ENCODE measurements around the gene MARCHF3.
"Not testable (repeated sequence)": the region's sequence is repeated elsewhere in the genome, so short reads cannot be mapped to it uniquely, and the experiment has no call there.

MARCHF3 gene

GRCh38 chr5:127051591-127051990 is 21.2 kb upstream of the MARCHF3 start:
- DNase-seq = no peak

- DNase-seq = no peak
Observed at GRCh38 chr5:127046343-127047072, 16.1 kb upstream of the MARCHF3 start.

DNA sequence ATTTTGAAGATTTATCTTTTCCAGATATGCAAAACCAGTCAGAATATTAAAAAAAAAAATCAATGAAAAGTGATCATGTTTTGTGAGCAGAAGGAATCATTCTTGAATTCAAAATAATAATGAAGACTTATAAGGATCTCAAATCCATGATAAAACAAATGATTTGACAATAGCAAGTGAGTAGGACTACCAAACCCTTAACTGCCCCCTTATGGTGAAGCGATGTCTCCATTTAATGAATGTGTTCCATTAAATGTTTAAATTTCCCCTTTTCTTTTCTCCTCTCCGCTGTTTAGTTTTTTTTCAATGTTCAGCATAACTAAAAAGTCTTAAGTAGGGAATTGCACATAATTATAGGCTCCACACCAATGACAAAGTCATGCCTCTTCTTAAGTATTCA is 12.2 kb upstream of the MARCHF3 start:
- no peak for DNase-seq

DNA sequence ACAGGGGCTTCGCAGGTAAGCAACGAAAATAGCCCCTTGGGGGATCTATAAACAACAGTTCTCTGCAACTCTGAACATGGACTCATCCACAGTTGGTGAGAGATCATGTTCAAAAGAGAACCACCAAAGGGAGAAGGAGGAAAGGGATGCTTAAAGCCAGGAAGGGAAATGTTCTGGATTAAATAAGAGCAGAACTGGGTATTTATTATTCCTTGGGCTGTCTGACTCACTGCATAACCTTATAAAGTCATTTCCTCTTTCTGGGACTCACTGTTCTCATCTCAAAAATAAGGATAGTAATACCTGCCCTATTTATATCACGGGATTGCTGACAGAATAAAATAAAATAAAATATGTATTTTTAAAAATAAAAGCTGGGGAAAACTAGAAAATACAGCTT is 11.2 kb upstream of the MARCHF3 start:
- peak in 1 of 51 donors; percentile 49 for DNase-seq

DNA sequence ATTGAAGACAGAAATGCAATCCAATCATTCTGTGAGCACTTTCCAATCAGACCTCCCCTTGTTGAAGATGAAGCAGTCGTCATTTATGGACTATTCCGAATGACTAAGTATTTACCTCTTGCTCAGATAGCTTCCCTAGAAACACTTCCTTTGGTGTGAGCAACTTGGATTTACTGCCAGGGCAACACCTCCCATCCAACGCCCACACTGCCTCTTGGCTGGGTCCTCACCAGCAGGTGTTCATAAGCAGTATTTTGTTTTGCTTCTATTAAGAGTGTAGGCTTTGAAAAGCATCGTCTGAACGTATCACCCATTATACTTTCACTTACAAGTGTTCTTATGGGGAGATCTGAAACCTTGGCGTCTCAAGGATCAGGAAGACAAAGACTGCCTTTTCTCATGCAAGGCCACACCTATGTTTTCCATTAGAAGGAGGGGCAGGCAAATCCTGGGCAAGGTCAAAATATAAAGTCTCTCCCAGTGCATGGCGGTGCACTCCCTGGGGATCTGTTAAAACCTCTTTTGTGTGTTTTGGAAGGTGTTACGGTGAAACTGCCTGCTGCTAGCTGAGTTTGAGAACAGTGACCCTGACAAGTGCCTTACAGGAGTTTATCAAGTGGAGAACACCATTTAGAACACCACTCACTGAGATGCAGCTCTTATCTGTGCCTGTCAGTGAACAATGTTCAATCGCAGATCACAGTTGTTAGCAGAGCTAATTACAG is 10.6 kb upstream of the MARCHF3 start:
- DNase-seq = peak in 1 of 51 donors; percentile 49

- no peak for DNase-seq
Observed at GRCh38 chr5:127038550-127038949, 8.2 kb upstream of the MARCHF3 start.

- DNase-seq = no peak
Observed at GRCh38 chr5:127031863-127032232, 1.5 kb upstream of the MARCHF3 start.

- no peak for DNase-seq
Observed at GRCh38 chr5:127031147-127031862, 947 bp upstream of the MARCHF3 start.

GRCh38 chr5:127029581-127030258 is 638 bp downstream of the MARCHF3 start:
- peak in 34 of 51 donors; percentile 7 to 68 (median 33) for DNase-seq

DNA sequence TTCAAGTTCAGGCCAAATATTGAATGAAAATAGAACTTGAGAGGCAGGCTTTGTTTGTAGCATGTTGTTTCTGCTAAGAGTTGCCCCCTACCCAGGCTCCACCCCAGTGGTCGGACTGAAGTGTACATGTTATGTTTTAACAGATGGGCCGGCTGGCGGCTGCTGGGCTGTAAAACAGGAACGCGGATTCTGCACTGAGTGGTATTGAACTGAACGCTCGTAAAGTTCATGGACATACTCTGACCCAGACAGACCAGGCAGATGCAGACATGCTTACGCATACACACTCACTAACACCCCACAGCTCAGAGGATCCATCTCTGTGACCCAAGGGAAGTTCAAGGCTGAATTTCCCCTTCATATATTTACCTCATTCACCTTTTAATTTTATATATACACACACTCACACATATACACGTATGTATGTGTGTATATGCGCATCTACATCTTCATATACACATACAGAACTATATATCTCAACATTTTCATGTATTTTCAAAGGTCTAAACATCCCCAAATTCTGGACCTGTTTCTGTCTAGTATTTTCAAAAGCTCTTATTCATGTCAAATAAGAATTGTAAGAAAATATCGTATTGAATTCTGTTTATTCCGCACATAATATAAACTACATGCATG is 1.4 kb downstream of the MARCHF3 start:
- peak in 11 of 51 donors; percentile 3 to 22 (median 7) for DNase-seq

GRCh38 chr5:127027539-127027938 is 2.8 kb downstream of the MARCHF3 start:
- no peak for DNase-seq

- no peak for DNase-seq
Observed at GRCh38 chr5:127026166-127026565, 4.2 kb downstream of the MARCHF3 start.

- DNase-seq = no peak
Observed at GRCh38 chr5:127025467-127025866, 4.9 kb downstream of the MARCHF3 start.

- DNase-seq = no peak
Observed at GRCh38 chr5:127024821-127025220, 5.5 kb downstream of the MARCHF3 start.

DNA sequence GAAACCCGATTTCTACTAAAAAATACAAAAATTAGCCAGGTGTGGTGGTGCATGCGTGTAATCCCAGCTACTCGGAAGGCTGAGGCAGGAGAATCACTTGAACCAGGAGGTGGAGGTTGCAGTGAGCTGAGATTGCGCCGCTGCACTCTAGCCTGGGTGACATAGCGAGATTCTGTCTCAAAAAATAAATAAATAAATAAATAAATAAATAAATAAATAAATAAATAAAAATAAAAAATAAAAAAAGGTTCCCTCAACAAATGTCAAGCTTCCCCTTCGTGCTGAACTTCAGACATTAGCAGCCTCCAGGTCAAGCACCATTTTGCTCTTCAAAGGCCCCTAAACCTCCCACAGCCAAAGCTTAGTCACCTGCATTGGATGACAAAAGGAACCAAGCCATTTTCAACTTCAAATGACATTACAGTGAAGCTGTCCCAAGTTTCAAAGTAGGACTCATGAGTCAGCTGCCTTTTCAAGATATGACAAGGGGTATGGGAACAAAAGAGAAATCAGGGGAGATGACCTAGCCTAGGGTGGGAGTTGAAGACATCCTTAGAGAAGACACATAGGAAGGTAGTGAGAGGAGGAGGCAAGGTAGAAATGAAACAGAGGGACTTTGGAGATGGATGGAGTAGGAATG is 6.7 kb downstream of the MARCHF3 start:
- not testable (repeated sequence) for DNase-seq

- DNase-seq = no peak
Observed at GRCh38 chr5:127022846-127023245, 7.5 kb downstream of the MARCHF3 start.

DNA sequence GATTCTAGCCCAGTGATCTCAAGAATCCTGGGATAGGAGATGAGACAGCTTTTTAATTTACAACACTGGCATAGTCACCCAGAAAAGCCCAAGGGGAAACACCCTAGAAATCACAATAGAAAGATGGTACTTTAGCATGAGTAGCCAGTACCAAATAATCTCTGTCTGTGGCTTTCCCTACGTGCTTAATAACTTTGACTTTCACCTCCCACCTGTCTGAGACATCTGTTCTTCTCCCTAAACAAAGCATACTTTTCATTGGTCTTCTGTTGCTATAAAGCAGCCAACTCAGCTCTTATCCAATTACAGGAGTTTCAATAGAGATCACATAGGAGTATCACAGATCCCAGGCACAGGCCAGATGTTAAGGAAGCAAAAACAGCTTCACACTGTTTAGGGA is 10.4 kb downstream of the MARCHF3 start:
- DNase-seq = no peak

- DNase-seq = not testable (repeated sequence)
Observed at GRCh38 chr5:127016722-127017121, 13.6 kb downstream of the MARCHF3 start.

DNA sequence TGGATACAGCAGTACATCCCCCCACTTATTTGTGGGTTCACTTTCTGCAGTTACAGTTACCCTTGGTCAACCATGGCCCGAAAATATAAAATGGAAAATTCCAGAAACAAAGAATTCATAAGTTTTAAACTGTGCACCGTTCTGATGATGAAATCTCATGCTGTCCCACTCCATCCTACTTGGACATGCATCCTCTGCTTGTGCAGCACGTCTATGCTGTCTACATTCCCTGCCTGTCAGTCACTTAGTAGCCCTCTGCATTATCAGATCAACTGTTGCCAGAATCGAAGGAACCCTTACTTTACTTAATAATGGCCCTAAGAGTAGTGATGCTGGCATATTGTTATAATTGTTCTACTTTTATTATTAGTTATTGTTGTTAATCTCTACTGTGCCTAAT is 14.6 kb downstream of the MARCHF3 start:
- no peak for DNase-seq

DNA sequence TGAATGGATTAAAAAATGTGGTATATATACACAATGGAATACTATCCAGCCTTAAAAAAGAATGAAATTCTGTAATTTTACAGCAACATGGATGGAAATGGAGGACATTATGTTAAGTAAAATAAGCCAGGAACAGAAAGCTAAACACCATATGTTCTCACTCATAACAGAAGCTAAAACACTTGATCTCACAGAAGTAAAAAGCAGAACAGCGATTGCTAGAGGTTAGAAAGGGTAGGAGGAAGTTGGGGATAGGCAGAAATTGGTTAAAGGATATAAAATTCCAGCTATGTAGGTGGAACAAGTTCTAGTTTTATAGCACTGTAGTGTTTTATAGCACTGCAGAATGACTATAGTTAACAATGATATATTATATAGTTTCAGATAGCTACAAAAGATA is 15.8 kb downstream of the MARCHF3 start:
- no peak for DNase-seq

- no peak for DNase-seq
Observed at GRCh38 chr5:127013407-127013806, 17.0 kb downstream of the MARCHF3 start.

Data from hypothalamus (tissue), 51 donors.